SK-N-SH (cell line): ENCODE measurements around the gene LPCAT1. TPM values are rescaled to one million over a fixed set of nuclear protein-coding genes. Genes with fewer than 3 reads are reported as not detected.

Experiments used
- CTCF ChIA-PET: fragments of 300-600, 350-600 bp; formaldehyde crosslinking; extraction: SDS; loops from one replicate; lab custom pipeline; 2021; lab: Yijun Ruan, JAX
- POLR2A ChIA-PET: fragments of 350-600 bp; sonication (Branson Sonifier 250); formaldehyde crosslinking; extraction: SDS; loops from one replicate; lab custom pipeline; 2020; ENCODE audit warnings: antibody characterized with exemption, inconsistent platforms; lab: Yijun Ruan, JAX
- DNase-seq: peaks from one replicate; pipeline ENCODE4 v3.0.0; 2012
- H2AFZ ChIP-seq: fragments of 200-600 bp; sonication (generic); 2 replicates; pipeline ENCODE4 v1.8.1; 2016; ENCODE audit warnings: antibody characterized with exemption, mild to moderate bottlenecking, low read depth
- H3F3A ChIP-seq: fragments of 200-600 bp; sonication (generic); replicated peaks from 2 replicates; pipeline ENCODE3; 2016; ENCODE audit warnings: antibody characterized with exemption, mild to moderate bottlenecking; ENCODE audit not compliant: insufficient read depth
- H3K27ac ChIP-seq, 2 experiments: fragments of 200-500 bp in 1 of 2; fragments of 200-600 bp in 1 of 2; sonication (Bioruptor generic) in 1 of 2; sonication (generic), shearing (Covaris generic) in 1 of 2; 2 replicates each; pipeline versions ENCODE4 v1.5.1 to v1.6.1; 2014 to 2016; ENCODE audit warnings: low read depth in 2 of 2, inconsistent platforms in 1 of 2, low read length in 1 of 2, mild to moderate bottlenecking in 1 of 2, mixed read lengths in 1 of 2
- H3K27me3 ChIP-seq: fragments of 200-600 bp; sonication (generic), shearing (Covaris generic); 2 replicates; pipeline ENCODE4 v1.6.1; 2016; ENCODE audit warnings: mixed run types; ENCODE audit not compliant: insufficient read depth
- H3K36me3 ChIP-seq, 2 experiments: fragments of 200-500 bp in 1 of 2; fragments of 200-600 bp in 1 of 2; sonication (Bioruptor generic) in 1 of 2; sonication (generic) in 1 of 2; replicated peaks in 1 of 2; 2 replicates each; pipeline versions ENCODE3 to v1.5.1; 2014 to 2016; ENCODE audit warnings: low read length in 1 of 2, mild to moderate bottlenecking in 1 of 2; ENCODE audit not compliant: insufficient read depth in 2 of 2, control insufficient read depth in 1 of 2
- H3K4me1 ChIP-seq, 2 experiments: fragments of 200-500 bp in 1 of 2; fragments of 200-600 bp in 1 of 2; sonication (Bioruptor generic) in 1 of 2; sonication (generic), shearing (Covaris generic) in 1 of 2; 2 replicates each; pipeline versions ENCODE4 v1.5.1 to v1.6.1; 2014 to 2016; ENCODE audit warnings: low read depth in 1 of 2, low read length in 1 of 2, mixed run types in 1 of 2; ENCODE audit not compliant: insufficient read depth in 2 of 2, control insufficient read depth in 1 of 2
- H3K4me2 ChIP-seq: fragments of 200-600 bp; sonication (generic), shearing (Covaris generic); 2 replicates; pipeline ENCODE4 v1.6.1; 2017; ENCODE audit warnings: mixed run types
- H3K4me3 ChIP-seq, 2 experiments: fragments of 200-500 bp in 1 of 2; fragments of 200-600 bp in 1 of 2; sonication (Bioruptor generic) in 1 of 2; sonication (generic), shearing (Covaris generic) in 1 of 2; 2 replicates each; pipeline versions ENCODE4 v1.5.1 to v1.8.1; 2014 to 2016; ENCODE audit warnings: low read depth in 2 of 2, inconsistent platforms in 1 of 2, low read length in 1 of 2, mild to moderate bottlenecking in 1 of 2, mixed read lengths in 1 of 2, moderate library complexity in 1 of 2
- H3K79me2 ChIP-seq: fragments of 200-600 bp; sonication (generic); 2 replicates; pipeline ENCODE4 v1.8.1; 2017; ENCODE audit warnings: mild to moderate bottlenecking; ENCODE audit not compliant: insufficient read depth
- H3K9ac ChIP-seq: fragments of 200-600 bp; sonication (generic); 2 replicates; pipeline ENCODE4 v1.6.1; 2017; ENCODE audit warnings: mixed run types
- H3K9me2 ChIP-seq: fragments of 200-600 bp; sonication (generic); 2 replicates; pipeline ENCODE4 v1.6.1; 2017; ENCODE audit warnings: mixed run types
- H3K9me3 ChIP-seq: fragments of 200-600 bp; sonication (generic); 2 replicates; pipeline ENCODE4 v1.6.1; 2017; ENCODE audit warnings: mixed run types, mild to moderate bottlenecking, moderate library complexity
- H4K20me1 ChIP-seq: fragments of 200-600 bp; sonication (generic); 2 replicates; pipeline ENCODE4 v1.6.1; 2017; ENCODE audit warnings: mild to moderate bottlenecking, mixed run types; ENCODE audit not compliant: insufficient read depth
- CHD2 ChIP-seq: fragments of 150-350 bp; IDR thresholded peaks from 2 replicates; pipeline ENCODE4 v1.6.1; 2018; ENCODE audit warnings: low read length; ENCODE audit not compliant: partially characterized antibody
- EP300 ChIP-seq, 2 experiments: IDR thresholded peaks; 2 replicates each; pipeline versions ENCODE4 v1.4.0 to v1.6.1; 2012; ENCODE audit warnings: borderline replicate concordance in 1 of 2, low read depth in 1 of 2, low read length in 1 of 2
- EZH2phosphoT487 ChIP-seq: fragments of 200-600 bp; sonication (generic); IDR thresholded peaks from 2 replicates; pipeline ENCODE4 v1.6.1; 2017; ENCODE audit warnings: low read depth, mixed run types, mild to moderate bottlenecking, antibody characterized with exemption, moderate library complexity, borderline replicate concordance
- FOXM1 ChIP-seq: IDR thresholded peaks from 2 replicates; pipeline ENCODE4 v1.4.0; 2012; ENCODE audit warnings: low read depth, mild to moderate bottlenecking
- GABPA ChIP-seq: IDR thresholded peaks from 2 replicates; pipeline ENCODE4 v1.4.0; 2012; ENCODE audit warnings: low read depth, mild to moderate bottlenecking
- IRF3 ChIP-seq: fragments of 150-350 bp; IDR thresholded peaks from 2 replicates; pipeline ENCODE4 v1.6.1; 2016; ENCODE audit warnings: mild to moderate bottlenecking, low read depth, low read length
- MEF2A ChIP-seq: IDR thresholded peaks from 2 replicates; pipeline ENCODE4 v1.4.0; 2012; ENCODE audit warnings: low read depth, borderline replicate concordance
- NFIC ChIP-seq: IDR thresholded peaks from 2 replicates; pipeline ENCODE4 v1.4.0; 2012; ENCODE audit warnings: borderline replicate concordance
- NRF1 ChIP-seq: IDR thresholded peaks from 2 replicates; pipeline ENCODE4 v1.6.1; 2012; ENCODE audit warnings: low read depth, mild to moderate bottlenecking, low read length
- PBX3 ChIP-seq: IDR thresholded peaks from 2 replicates; pipeline ENCODE4; 2012
- POLR2AphosphoS5 ChIP-seq: IDR thresholded peaks from 2 replicates; pipeline ENCODE4 v1.6.1; 2012; ENCODE audit warnings: low read depth, low read length
- RAD21 ChIP-seq: IDR thresholded peaks from 2 replicates; pipeline ENCODE4 v1.6.1; 2012; ENCODE audit warnings: mild to moderate bottlenecking, low read length
- REST ChIP-seq: IDR thresholded peaks from 2 replicates; pipeline ENCODE4 v1.6.1; 2012; ENCODE audit warnings: mild to moderate bottlenecking, low read depth, low read length, moderate library complexity
- TAF1 ChIP-seq: IDR thresholded peaks from 2 replicates; pipeline ENCODE4 v1.6.1; 2012; ENCODE audit warnings: low read depth, mild to moderate bottlenecking, low read length, moderate library complexity, borderline replicate concordance
- USF1 ChIP-seq: IDR thresholded peaks from 2 replicates; pipeline ENCODE4 v1.4.0; 2012; ENCODE audit warnings: low read depth, borderline replicate concordance
- USF2 ChIP-seq: fragments of 150-350 bp; IDR thresholded peaks from 2 replicates; pipeline ENCODE4 v1.6.1; 2017; ENCODE audit warnings: antibody characterized with exemption, low read length, low read depth, borderline replicate concordance
- YY1 ChIP-seq: IDR thresholded peaks from 2 replicates; pipeline ENCODE4 v1.4.0; 2012; ENCODE audit warnings: low read depth, mild to moderate bottlenecking
- ZBTB33 ChIP-seq: IDR thresholded peaks from 2 replicates; pipeline ENCODE4 v1.4.0; 2012; ENCODE audit warnings: low read depth, borderline replicate concordance
- whole genome bisulfite sequencing: methylation state at CpG from one replicate; pipeline ENCODE4 v1.1.6; 2017; ENCODE audit warnings: low lambda C conversion rate; 5-methylcytosine and 5-hydroxymethylcytosine counted together
- polyA plus RNA-seq, 3 experiments: library from polyadenylated mRNA; depleted of rRNA; stranded (reverse); fragments of >200 nt; gene quantifications; 2 replicates each; pipeline ENCODE4 v1.2.3, GENCODE V29; 2012

LPCAT1 gene
- polyA plus RNA-seq, 1 of the 3 experiments (the other 2 are of a cell fraction), result 42.3 TPM

- no peak for TF ChIP-seq REST
- no peak for TF ChIP-seq EP300 (IDR thresholded peaks at IDR 0.05; ENCODE audit: borderline replicate concordance in 1 of 2, low read depth in 1 of 2, low read length in 1 of 2)
- no peak for TF ChIP-seq EZH2phosphoT487
- TF ChIP-seq MEF2A, result no peak
Measured at GRCh38 chr5:1467341-1468246, 56.2 kb downstream of the LPCAT1 start (continued).

- Histone ChIP-seq H4K20me1 (0 out of 2 replicates have a peak, but pooled peaks cover 8% of the 10 kb centered on the region), H3K79me2 (no peaks in the 10 kb centered on the region)
- TF ChIP-seq PBX3, result no peak
- TF ChIP-seq TAF1, result no peak
- no peak for TF ChIP-seq CHD2
- TF ChIP-seq FOXM1, result no peak
- TF ChIP-seq NFIC, result no peak
- no peak for TF ChIP-seq USF1
- no peak for TF ChIP-seq POLR2AphosphoS5
- TF ChIP-seq EZH2phosphoT487, result no peak
- no peak for TF ChIP-seq MEF2A
- no peak for TF ChIP-seq ZBTB33
- no peak for TF ChIP-seq NRF1
- TF ChIP-seq RAD21, result no peak
- TF ChIP-seq IRF3, result no peak
- TF ChIP-seq GABPA, result no peak
- no peak for TF ChIP-seq YY1
- TF ChIP-seq USF2, result no peak
Measured at GRCh38 chr5:1466631-1467265, 57.0 kb downstream of the LPCAT1 start.

More at GRCh38 chr5:1466631-1467265, 57.0 kb downstream of the LPCAT1 start:
- Histone ChIP-seq H3K27ac (no peak overlapping the region), H3K36me3 (peaks cover 9 to 23% of the 10 kb centered on the region in 2 experiments), H3K4me2 (no peak overlapping the region), H3K9me3 (no peaks in the 10 kb centered on the region), H2AFZ (no peak overlapping the region), H3K4me1 (peaks cover 7 to 8% of the 10 kb centered on the region in 2 experiments; a peak in 2 of 4 replicates), H3K9ac (no peak overlapping the region), H3F3A (peaks cover 22% of the 10 kb centered on the region), H3K4me3 (no peak overlapping the region), H3K9me2 (no peaks in the 10 kb centered on the region), H3K27me3 (no peaks in the 10 kb centered on the region)
- ChIA-PET POLR2A (no interaction called here), CTCF (interaction anchor here (0.5 to 1.9 kb wide), 3 partner anchors 12 to 797 kb away, joined by 3 to 6 read pairs (median 3); no protein-coding TSS in a partner anchor)
- no peak for DNase-seq
- WGBS, result over 99% methylated on average over 23 of the region's 37 CpGs
